Ramos (cell line): ENCODE measurements around the gene LRCH1.
"Not testable (repeated sequence)": the region's sequence is repeated elsewhere in the genome, so short reads cannot be mapped to it uniquely, and the experiment has no call there.

Experiments
- in situ Hi-C: fragments of 300-500 bp; cut with MboI; formaldehyde crosslinking; loops from one replicate; pipeline ENCODE4 v1.14.3; 2022; ENCODE audit warnings: low sequenced_read_pairs; ENCODE audit not compliant: unreplicated experiment

Gene LRCH1

GRCh38 chr13:46728777-46729176, 175.8 kb downstream of the LRCH1 start:
- in situ Hi-C loops = loop anchor here (10.0 kb wide), 1 partner anchor 234 kb away; no protein-coding TSS in a partner anchor

DNA sequence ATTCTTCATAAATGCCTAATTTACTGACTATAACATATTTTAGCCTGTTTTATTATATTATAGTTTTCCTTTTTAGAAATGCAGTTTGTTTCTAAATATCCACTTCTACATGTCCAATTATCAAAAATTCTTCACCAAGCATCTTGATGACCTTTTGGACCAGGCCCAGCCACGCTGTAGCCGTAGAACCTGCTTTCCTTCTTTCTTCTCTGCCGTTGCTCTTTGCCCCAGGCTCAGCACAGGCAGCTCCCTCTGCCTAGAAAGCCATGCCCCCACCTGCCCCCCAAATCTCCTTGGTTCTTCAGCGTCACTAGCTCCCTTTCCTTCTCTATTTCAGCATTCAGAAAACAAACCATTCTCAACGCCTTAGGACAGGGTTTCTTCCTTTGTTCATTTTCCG, 178.6 kb downstream of the LRCH1 start:
- in situ Hi-C loops = no loop called here

DNA sequence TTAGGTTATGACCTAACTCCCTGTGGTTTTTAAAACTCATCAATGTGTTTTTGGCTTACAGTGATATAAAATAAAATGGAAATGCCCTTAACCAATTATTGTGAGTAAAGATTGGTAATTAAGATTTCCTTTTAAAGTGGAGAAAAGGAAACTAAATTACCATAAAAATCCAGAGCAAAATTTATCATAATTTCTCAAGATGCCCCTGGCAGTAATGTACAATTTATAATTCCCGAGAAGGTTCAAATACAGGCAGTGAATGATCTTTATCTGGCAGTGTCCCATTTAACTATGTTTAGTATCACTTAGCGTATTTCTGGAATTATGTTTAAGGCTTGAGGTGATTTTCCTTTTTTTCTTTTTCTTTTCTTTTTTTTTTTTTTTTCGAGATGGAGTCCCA, 182.5 kb downstream of the LRCH1 start:
- in situ Hi-C loops = no loop called here

DNA sequence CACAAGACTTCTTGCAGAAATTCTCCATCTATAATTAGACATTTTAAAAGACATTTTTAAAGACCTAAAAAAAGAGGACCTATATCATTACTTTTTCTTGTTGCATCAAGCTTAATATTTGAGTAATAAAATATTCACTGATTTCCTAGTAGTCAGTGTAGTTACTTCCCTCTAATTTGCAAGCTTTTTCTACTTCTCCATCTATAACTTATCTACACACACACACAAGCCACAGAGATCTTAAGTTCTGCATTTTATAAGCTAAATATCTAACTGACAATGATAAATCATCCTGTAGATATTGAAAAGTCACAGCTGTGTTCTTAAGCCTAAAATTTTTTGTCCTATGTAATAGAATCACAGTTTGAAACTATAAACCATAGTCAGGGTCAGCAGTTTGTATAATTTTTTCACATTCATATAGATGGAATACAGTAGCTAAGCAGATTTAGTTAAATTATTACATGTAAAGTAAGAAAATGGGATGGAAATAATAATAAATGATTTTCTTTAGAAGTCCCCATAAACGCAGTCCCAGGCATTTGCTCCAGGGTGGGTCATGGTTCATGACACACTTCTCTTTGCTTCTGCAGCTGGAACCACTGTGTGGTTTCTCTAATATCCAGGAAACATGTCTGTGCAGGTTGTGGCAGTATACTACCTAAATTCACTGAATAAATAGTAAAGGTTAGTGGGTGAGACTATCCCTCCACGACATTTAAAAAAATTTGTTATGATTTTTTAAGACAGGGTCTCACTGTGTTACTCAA, 183.8 kb downstream of the LRCH1 start:
- in situ Hi-C loops = no loop called here

DNA sequence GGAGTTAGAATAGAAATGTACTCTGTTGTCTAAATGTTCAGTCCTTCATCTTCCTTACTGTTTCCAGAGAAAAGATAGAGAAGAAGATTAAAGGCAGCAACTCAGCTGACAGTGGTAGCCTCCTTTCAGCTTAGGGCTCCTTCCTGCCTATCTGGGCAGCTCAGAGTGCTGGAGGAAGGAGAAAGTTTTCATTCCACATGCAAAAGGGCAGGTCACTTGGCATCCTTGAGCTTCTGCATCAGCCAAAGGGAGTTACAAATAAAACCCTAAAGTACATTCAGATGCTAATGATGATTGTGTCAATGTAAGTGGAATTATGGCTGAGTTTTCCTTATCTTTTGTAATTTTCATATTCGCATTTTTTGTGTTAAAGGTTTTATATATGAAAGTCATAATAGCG, 185.1 kb downstream of the LRCH1 start:
- in situ Hi-C loops = no loop called here

- in situ Hi-C loops = no loop called here
These were observed 185.8 kb downstream of the LRCH1 start for GRCh38 chr13:46738766-46739165.

DNA sequence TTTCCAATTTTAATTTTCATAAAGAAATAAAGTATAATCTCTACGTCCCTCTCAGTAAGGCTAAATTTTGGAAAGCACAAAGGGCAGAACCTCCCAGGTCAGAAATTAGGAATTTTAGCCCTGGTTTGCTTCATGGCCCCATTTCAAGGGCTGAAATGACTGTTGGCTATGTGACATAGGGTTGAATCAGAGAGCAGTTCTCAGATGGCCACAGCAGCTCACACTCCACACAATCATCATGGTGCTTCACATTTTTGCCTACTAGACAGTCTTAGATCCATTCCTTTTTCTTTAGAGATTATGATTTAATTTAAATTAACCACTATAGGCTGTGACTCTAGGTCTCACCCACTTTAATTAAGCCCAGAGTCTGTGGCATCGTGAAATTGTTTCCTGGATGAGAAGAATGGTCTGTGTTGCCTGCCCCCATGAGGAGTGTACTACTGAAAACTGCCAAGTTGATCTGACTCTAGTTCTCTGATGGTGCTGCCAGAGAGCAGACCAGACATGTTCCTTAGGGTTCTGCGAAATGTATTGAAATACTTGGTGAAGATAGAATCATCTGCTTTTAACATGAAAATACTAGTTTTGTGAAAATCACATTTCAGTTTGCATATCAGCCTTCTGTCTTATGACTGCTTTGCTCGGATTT, 186.6 kb downstream of the LRCH1 start:
- in situ Hi-C loops = no loop called here

- in situ Hi-C loops = no loop called here
These were observed 190.2 kb downstream of the LRCH1 start for GRCh38 chr13:46743191-46743590.

GRCh38 chr13:46745062-46745461, 192.1 kb downstream of the LRCH1 start:
- in situ Hi-C loops = no loop called here

GRCh38 chr13:46745706-46746105, 192.7 kb downstream of the LRCH1 start:
- in situ Hi-C loops = no loop called here

GRCh38 chr13:46747031-46747820, 194.3 kb downstream of the LRCH1 start:
- in situ Hi-C loops = no loop called here

GRCh38 chr13:46748300-46748699, 195.3 kb downstream of the LRCH1 start:
- in situ Hi-C loops = no loop called here

GRCh38 chr13:46749951-46750350, 197.0 kb downstream of the LRCH1 start:
- in situ Hi-C loops = no loop called here

- in situ Hi-C loops = no loop called here
These were observed 199.1 kb downstream of the LRCH1 start for GRCh38 chr13:46751811-46752635.

DNA sequence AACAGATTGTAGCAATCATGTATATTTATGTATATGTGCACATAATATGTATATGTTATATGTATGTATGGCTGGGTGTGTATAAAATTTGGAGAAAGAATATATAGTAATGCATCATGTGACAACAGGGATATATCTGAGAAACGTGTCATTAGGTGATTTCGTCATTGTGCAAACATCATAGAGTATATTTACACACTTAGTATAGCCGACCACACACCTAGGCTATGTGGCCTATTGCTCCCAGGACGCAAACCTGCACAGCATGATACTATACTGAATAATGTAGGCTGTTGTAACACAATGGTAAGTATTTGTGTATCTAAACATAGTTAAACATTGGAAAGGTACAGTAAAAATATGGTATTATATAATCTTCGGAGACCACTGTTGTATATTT, 200.2 kb downstream of the LRCH1 start:
- in situ Hi-C loops = no loop called here

DNA sequence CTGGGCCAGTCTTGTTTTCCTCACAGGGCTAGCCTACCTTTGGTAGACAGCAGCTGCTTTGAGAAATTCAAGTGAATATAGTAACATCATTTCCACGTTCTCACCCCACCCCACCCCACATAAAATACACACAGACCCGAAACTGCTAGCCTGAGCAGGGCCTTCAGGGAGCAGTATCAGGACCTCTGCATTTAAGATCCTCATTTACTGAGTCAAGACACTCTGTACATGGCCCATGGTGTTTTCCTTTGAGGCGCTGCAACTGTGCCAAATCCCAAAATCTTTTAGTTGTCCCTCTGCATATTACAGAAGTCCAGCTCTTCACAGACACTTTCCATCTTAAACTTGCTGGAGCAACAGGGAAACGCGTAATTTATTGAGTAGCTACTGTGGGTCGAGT, 200.9 kb downstream of the LRCH1 start:
- in situ Hi-C loops = no loop called here

DNA sequence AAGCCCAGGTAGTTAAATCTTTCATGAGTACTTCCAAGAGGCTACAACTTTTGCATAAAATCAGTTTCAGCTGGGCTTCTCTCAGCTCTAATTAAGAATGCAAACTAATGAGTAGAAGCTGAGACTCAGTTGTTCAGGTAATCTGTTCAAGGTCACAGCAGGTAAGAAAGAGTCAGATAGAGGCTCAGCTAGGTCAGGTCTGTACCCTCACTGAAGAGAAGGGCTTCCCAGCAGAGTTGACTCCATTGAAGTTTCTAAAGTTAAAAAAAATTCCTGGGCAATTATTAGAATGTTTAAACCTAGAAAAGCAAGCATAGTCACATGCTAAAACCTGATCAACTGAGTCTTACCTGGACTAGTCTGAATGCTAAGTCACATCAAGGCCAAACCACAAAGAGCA, 201.8 kb downstream of the LRCH1 start:
- in situ Hi-C loops = no loop called here

- in situ Hi-C loops = not testable (repeated sequence)
These were observed 202.5 kb downstream of the LRCH1 start for GRCh38 chr13:46755508-46755907.

- in situ Hi-C loops = no loop called here
These were observed 204.0 kb downstream of the LRCH1 start for GRCh38 chr13:46756977-46757376.

DNA sequence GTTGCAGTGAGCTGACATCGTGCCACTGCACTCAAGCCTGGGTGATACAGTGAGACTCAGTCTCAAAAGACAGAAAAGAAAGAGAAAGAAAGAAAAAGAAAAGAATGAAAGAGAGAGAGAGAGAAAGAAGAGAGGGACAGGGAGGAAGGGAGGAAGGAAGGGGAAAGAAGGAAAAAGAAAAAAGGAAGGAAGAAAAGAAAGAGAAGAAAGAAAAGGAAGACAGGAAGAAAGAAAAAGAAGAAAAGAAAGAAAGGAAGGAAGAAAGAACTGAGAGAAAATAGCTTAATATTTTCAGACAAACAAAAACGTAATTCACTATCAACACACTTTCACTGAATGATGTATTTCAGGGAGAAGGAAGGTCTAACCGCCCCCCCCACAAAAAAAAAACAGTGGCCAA, 204.7 kb downstream of the LRCH1 start:
- in situ Hi-C loops = no loop called here
